ENCODE measurements around the gene ANKK1. TPM values are rescaled to one million over a fixed set of nuclear protein-coding genes. Genes with fewer than 3 reads are reported as not detected.

Gene ANKK1
- polyA plus RNA-seq (ENCODE audit: insufficient read length in 4 of 4): under 1 TPM; 0.18 to 0.73 (median 0.35) TPM

- peak in 1 of 4 donors; percentile 23 for DNase-seq (ENCODE audit: low read depth in 4 of 4, low spot score in 3 of 4)
Measured at GRCh38 chr11:113387605-113388211, at the start of gene ANKK1. Gene ANKK1, plus strand, starts transcription at chr11:113387779. Its CDS starts 106 bp downstream, at chr11:113387885.

- DNase-seq (ENCODE audit: low read depth in 4 of 4, low spot score in 3 of 4): no peak
Measured at GRCh38 chr11:113338730-113339129, 48.8 kb upstream of the ANKK1 start.

- DNase-seq (ENCODE audit: low read depth in 4 of 4, low spot score in 3 of 4): no peak
Measured at GRCh38 chr11:113339929-113340589, 47.5 kb upstream of the ANKK1 start.

- no peak for DNase-seq (ENCODE audit: low read depth in 4 of 4, low spot score in 3 of 4)
Measured at GRCh38 chr11:113341388-113342165, 46.0 kb upstream of the ANKK1 start.

- DNase-seq (ENCODE audit: low read depth in 4 of 4, low spot score in 3 of 4): peak in 1 of 4 donors; percentile 13
Measured at GRCh38 chr11:113345978-113346377, 41.6 kb upstream of the ANKK1 start.

GRCh38 chr11:113349528-113349927 is 38.1 kb upstream of the ANKK1 start:
- DNase-seq (ENCODE audit: low read depth in 4 of 4, low spot score in 3 of 4): no peak

- DNase-seq (ENCODE audit: low read depth in 4 of 4, low spot score in 3 of 4): no peak
Measured at GRCh38 chr11:113350336-113351067, 37.1 kb upstream of the ANKK1 start.

GRCh38 chr11:113351068-113351450 is 36.5 kb upstream of the ANKK1 start:
- no peak for DNase-seq (ENCODE audit: low read depth in 4 of 4, low spot score in 3 of 4)

- DNase-seq (ENCODE audit: low read depth in 4 of 4, low spot score in 3 of 4): no peak
Measured at GRCh38 chr11:113351480-113351879, 36.1 kb upstream of the ANKK1 start.

GRCh38 chr11:113356203-113356602 is 31.4 kb upstream of the ANKK1 start:
- DNase-seq (ENCODE audit: low read depth in 4 of 4, low spot score in 3 of 4): no peak

GRCh38 chr11:113363406-113363805 is 24.2 kb upstream of the ANKK1 start:
- no peak for DNase-seq (ENCODE audit: low read depth in 4 of 4, low spot score in 3 of 4)

- DNase-seq (ENCODE audit: low read depth in 4 of 4, low spot score in 3 of 4): no peak
Measured at GRCh38 chr11:113363996-113364641, 23.5 kb upstream of the ANKK1 start.

- DNase-seq (ENCODE audit: low read depth in 4 of 4, low spot score in 3 of 4): no peak
Measured at GRCh38 chr11:113365895-113366294, 21.7 kb upstream of the ANKK1 start.

- DNase-seq (ENCODE audit: low read depth in 4 of 4, low spot score in 3 of 4): no peak
Measured at GRCh38 chr11:113369411-113369810, 18.2 kb upstream of the ANKK1 start.

GRCh38 chr11:113370634-113371033 is 16.9 kb upstream of the ANKK1 start:
- DNase-seq (ENCODE audit: low read depth in 4 of 4, low spot score in 3 of 4): no peak

GRCh38 chr11:113372309-113372708 is 15.3 kb upstream of the ANKK1 start:
- DNase-seq (ENCODE audit: low read depth in 4 of 4, low spot score in 3 of 4): no peak

- no peak for DNase-seq (ENCODE audit: low read depth in 4 of 4, low spot score in 3 of 4)
Measured at GRCh38 chr11:113373306-113373705, 14.3 kb upstream of the ANKK1 start.

- no peak for DNase-seq (ENCODE audit: low read depth in 4 of 4, low spot score in 3 of 4)
Measured at GRCh38 chr11:113373981-113374560, 13.5 kb upstream of the ANKK1 start.

- no peak for DNase-seq (ENCODE audit: low read depth in 4 of 4, low spot score in 3 of 4)
Measured at GRCh38 chr11:113375402-113375801, 12.2 kb upstream of the ANKK1 start.

- DNase-seq (ENCODE audit: low read depth in 4 of 4, low spot score in 3 of 4): no peak
Measured at GRCh38 chr11:113376156-113376555, 11.4 kb upstream of the ANKK1 start.
